Stimulated activated CD4-positive, alpha-beta T cell treated with anti-CD3 and anti-CD28 coated beads, Interleukin-12 subunit alpha, Interleukin-12 subunit beta, amount 100 ng/mL, for 24 hours (primary cell): ENCODE results near the gene MT1G.
"Not testable (repeated sequence)": the region's sequence is repeated elsewhere in the genome, so short reads cannot be mapped to it uniquely, and the experiment has no call there.

Source experiments
- DNase-seq, 2 experiments: peaks; one replicate each; pipeline ENCODE4 v3.0.0-alpha.2; 2020; ENCODE audit warnings: low read depth in 2 of 2

Gene MT1G

GRCh38 chr16:56667581-56668571, at the start of gene MT1G:
TSS of gene MT1G (minus strand) at chr16:56668065. CDS start at chr16:56667993, 72 bp downstream.
- no peak for DNase-seq

GRCh38 chr16:56717532-56717931, 49.7 kb upstream of the MT1G start:
- not testable (repeated sequence) for DNase-seq

GRCh38 chr16:56716761-56717160, 48.9 kb upstream of the MT1G start:
- DNase-seq = no peak

GRCh38 chr16:56715126-56715525, 47.3 kb upstream of the MT1G start:
- no peak for DNase-seq

- DNase-seq = no peak
Observed at GRCh38 chr16:56713794-56714193, 45.9 kb upstream of the MT1G start.

GRCh38 chr16:56711862-56712261, 44.0 kb upstream of the MT1G start:
- DNase-seq = no peak

GRCh38 chr16:56710181-56710737, 42.4 kb upstream of the MT1G start:
- no peak for DNase-seq

- no peak for DNase-seq
Observed at GRCh38 chr16:56709443-56710040, 41.7 kb upstream of the MT1G start.

- DNase-seq = no peak
Observed at GRCh38 chr16:56708525-56709442, 40.9 kb upstream of the MT1G start.

- no peak for DNase-seq
Observed at GRCh38 chr16:56702836-56703235, 35.0 kb upstream of the MT1G start.

- no peak for DNase-seq
Observed at GRCh38 chr16:56701534-56701933, 33.7 kb upstream of the MT1G start.

- no peak for DNase-seq
Observed at GRCh38 chr16:56700631-56701030, 32.8 kb upstream of the MT1G start.

GRCh38 chr16:56700195-56700594, 32.3 kb upstream of the MT1G start:
- DNase-seq = no peak

- no peak for DNase-seq
Observed at GRCh38 chr16:56697456-56698155, 29.7 kb upstream of the MT1G start.

GRCh38 chr16:56695246-56695645, 27.4 kb upstream of the MT1G start:
- DNase-seq = no peak

- no peak for DNase-seq
Observed at GRCh38 chr16:56691885-56692284, 24.0 kb upstream of the MT1G start.

GRCh38 chr16:56690420-56691122, 22.7 kb upstream of the MT1G start:
- DNase-seq = no peak

- DNase-seq = no peak
Observed at GRCh38 chr16:56689171-56689570, 21.3 kb upstream of the MT1G start.

- no peak for DNase-seq
Observed at GRCh38 chr16:56688762-56689161, 20.9 kb upstream of the MT1G start.

- DNase-seq = no peak
Observed at GRCh38 chr16:56686758-56687157, 18.9 kb upstream of the MT1G start.
